GM10248 (cell line): ENCODE results near the gene UNK.

Experiments used
- CTCF ChIA-PET: fragments of 300-600 bp; sonication (Branson Sonifier 250); formaldehyde crosslinking; extraction: SDS; loops from one replicate; lab custom pipeline; 2021; ENCODE audit warnings: antibody characterized with exemption; lab: Yijun Ruan, JAX
- POLR2A ChIA-PET: fragments of 350-650 bp; sonication (Branson Sonifier 250); formaldehyde crosslinking; extraction: SDS; loops from one replicate; lab custom pipeline; 2020; ENCODE audit warnings: antibody characterized with exemption; lab: Yijun Ruan, JAX
- DNase-seq: peaks from one replicate; pipeline ENCODE4 v3.0.0; 2012; ENCODE audit errors: extremely low spot score
- TF ChIP-seq, protein P1 (sequence below): IDR thresholded peaks from 2 replicates; pipeline ENCODE4 v1.5.1; 2012; ENCODE audit warnings: mild to moderate bottlenecking, low read depth; ENCODE audit errors: extremely low read depth, missing control alignments, control extremely low read depth

The UNK gene, protein sequence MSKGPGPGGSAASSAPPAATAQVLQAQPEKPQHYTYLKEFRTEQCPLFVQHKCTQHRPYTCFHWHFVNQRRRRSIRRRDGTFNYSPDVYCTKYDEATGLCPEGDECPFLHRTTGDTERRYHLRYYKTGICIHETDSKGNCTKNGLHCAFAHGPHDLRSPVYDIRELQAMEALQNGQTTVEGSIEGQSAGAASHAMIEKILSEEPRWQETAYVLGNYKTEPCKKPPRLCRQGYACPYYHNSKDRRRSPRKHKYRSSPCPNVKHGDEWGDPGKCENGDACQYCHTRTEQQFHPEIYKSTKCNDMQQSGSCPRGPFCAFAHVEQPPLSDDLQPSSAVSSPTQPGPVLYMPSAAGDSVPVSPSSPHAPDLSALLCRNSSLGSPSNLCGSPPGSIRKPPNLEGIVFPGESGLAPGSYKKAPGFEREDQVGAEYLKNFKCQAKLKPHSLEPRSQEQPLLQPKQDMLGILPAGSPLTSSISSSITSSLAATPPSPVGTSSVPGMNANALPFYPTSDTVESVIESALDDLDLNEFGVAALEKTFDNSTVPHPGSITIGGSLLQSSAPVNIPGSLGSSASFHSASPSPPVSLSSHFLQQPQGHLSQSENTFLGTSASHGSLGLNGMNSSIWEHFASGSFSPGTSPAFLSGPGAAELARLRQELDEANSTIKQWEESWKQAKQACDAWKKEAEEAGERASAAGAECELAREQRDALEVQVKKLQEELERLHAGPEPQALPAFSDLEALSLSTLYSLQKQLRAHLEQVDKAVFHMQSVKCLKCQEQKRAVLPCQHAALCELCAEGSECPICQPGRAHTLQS

DNA sequence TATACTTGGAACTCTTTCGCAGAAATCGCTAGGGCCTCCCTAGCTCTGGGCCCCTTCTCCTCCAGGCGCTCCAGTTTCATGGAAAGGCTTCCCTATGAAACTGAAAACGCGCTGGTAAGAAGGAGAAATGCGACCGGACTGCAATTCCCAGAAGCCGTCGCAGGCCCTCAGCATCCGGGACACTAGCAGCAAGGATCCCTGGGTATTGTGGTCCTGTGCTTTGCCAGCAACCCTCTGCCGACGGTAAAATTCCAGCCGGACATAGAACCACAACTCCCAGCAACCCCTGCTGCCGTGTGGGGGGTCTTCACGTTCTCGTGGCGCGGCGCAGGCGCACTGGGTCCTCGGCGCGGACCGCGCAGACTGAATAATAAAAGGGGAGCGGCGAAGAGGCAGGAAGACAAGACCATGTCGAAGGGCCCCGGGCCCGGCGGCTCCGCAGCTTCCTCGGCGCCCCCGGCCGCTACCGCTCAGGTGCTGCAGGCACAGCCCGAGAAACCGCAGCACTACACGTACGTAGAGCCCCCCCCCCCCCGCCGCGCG, at the start of gene UNK:
Gene UNK (plus strand): TSS at position 334 of the 543 bp plus-strand sequence. CDS start 75 bp downstream, at position 409.
- TF ChIP-seq, protein P1, sequence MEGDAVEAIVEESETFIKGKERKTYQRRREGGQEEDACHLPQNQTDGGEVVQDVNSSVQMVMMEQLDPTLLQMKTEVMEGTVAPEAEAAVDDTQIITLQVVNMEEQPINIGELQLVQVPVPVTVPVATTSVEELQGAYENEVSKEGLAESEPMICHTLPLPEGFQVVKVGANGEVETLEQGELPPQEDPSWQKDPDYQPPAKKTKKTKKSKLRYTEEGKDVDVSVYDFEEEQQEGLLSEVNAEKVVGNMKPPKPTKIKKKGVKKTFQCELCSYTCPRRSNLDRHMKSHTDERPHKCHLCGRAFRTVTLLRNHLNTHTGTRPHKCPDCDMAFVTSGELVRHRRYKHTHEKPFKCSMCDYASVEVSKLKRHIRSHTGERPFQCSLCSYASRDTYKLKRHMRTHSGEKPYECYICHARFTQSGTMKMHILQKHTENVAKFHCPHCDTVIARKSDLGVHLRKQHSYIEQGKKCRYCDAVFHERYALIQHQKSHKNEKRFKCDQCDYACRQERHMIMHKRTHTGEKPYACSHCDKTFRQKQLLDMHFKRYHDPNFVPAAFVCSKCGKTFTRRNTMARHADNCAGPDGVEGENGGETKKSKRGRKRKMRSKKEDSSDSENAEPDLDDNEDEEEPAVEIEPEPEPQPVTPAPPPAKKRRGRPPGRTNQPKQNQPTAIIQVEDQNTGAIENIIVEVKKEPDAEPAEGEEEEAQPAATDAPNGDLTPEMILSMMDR, result no peak
- CTCF ChIA-PET, result interaction anchor here (0.7 to 5.8 kb wide), 8 partner anchors 11 to 77 kb away, joined by 3 to 35 read pairs (median 4); partner anchors contain the start of gene GALK1
- POLR2A ChIA-PET, result interaction anchor here (0.6 to 1.6 kb wide), 5 partner anchors 8 to 504 kb away, joined by 3 to 6 read pairs (median 4); partner anchors contain the start of gene WBP2

GRCh38 chr17:75736173-75736835, 48.3 kb upstream of the UNK start:
- POLR2A ChIA-PET, result no interaction called here
- no peak for DNase-seq
- TF ChIP-seq, protein P1, result no peak
- CTCF ChIA-PET, result interaction anchor here (1.9 to 5.9 kb wide), 2 partner anchors 13 to 17 kb away, joined by 7 to 75 read pairs; no protein-coding TSS in a partner anchor

More for the DNA sequence above, at the start of gene UNK:
- DNase-seq, result peak; percentile 94

GRCh38 chr17:75737133-75737962, 47.3 kb upstream of the UNK start:
- ChIA-PET CTCF (interaction anchor here (0.8 to 5.9 kb wide), 14 partner anchors 8 to 265 kb away, joined by 3 to 75 read pairs (median 4); partner anchors contain the start of genes GALK1 and SMIM5), POLR2A (no interaction called here)
- TF ChIP-seq, protein P1, result no peak
- no peak for DNase-seq

DNA sequence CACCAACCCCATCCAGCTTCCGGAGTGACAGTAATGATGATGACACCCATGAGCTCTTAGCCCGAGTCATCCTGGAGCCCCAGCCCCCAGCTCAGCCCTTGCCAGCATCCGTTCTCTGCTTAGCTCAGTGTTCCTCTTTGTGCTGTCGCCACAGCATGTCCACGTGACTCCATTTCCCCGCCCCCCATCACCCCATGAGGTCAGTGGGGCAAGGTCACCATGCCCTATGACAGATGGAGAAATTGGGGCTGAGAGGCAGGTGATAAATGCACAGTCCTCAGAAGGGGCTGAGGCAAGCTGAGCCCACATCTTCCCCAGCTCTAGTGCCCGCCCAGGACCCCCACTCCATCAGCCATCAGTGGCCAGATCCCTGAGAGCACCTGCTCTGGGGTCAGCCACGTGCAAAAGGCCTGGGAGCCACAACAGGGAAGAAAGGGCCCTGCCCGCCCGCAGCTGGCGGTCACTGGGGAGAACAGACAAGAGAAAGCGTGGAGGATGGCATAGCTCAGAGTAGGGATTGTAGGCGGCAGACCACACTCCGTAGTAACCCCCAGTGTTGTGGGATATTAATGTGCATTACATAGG, 46.3 kb upstream of the UNK start:
- peak; percentile 53 for DNase-seq
- TF ChIP-seq, protein P1, result no peak
- ChIA-PET CTCF (interaction anchor here (0.8 to 5.9 kb wide), 17 partner anchors 9 to 264 kb away, joined by 3 to 75 read pairs (median 4); partner anchors contain the start of genes GALK1 and SMIM5), POLR2A (no interaction called here)

- ChIA-PET POLR2A (no interaction called here), CTCF (interaction anchor here (1.0 to 5.9 kb wide), 11 partner anchors 10 to 263 kb away, joined by 3 to 75 read pairs (median 6); partner anchors contain the start of gene SMIM5)
- TF ChIP-seq, protein P1, result no peak
- no peak for DNase-seq
These were observed 45.4 kb upstream of the UNK start for GRCh38 chr17:75739174-75739573.
